HCT116 (cell line): ENCODE results near the gene PACRGL. TPM values are rescaled to one million over a fixed set of nuclear protein-coding genes. Genes with fewer than 3 reads are reported as not detected.
A peak's percentile ranks its signal among the peaks of the same experiment; 100 is the strongest.

Experiments
- ATAC-seq: fragments of 200-7000 bp; cut with Tn5 transposase; 2 replicates; pipeline ENCODE4 v1.9.1; 2020; ENCODE audit warnings: mild to moderate bottlenecking, moderate library complexity
- Bru-seq: library from RNA; stranded (reverse); fragments of 400-500 nt; gene quantifications from one replicate; lab custom pipeline; 2021; lab: Mats Ljungman, UMichigan
- BruChase-seq, 2 experiments: library from RNA; stranded (reverse); fragments of 400-500 nt; gene quantifications; one replicate each; lab custom pipeline; 2021; lab: Mats Ljungman, UMichigan
- BruUV-seq: library from RNA; stranded (reverse); fragments of 400-500 nt; replicated peaks from 2 replicates; lab custom pipeline; 2021; lab: Mats Ljungman, UMichigan
- CTCF ChIA-PET: fragments of 300-600 bp; sonication (Branson Sonifier 250); formaldehyde crosslinking; loops from one replicate; lab custom pipeline; 2021; ENCODE audit warnings: antibody characterized with exemption; lab: Charles Lee
- POLR2A ChIA-PET: fragments of 300-600, 350-600 bp; sonication (Branson Sonifier 250); formaldehyde crosslinking; loops from one replicate; lab custom pipeline; 2021; ENCODE audit warnings: antibody characterized with exemption; lab: Charles Lee
- RAD21 ChIA-PET, 2 experiments: fragments of 300-600 bp; sonication (Branson Sonifier 250); formaldehyde crosslinking; loops; one replicate each; lab custom pipeline; 2023; ENCODE audit warnings: low total read pairs in 2 of 2; ENCODE audit not compliant: uncharacterized antibody in 2 of 2, unreplicated experiment in 2 of 2, low non-redundant PET in 1 of 2; lab: Charles Lee
- DNase-seq: peaks from one replicate; pipeline ENCODE4 v3.0.0-alpha.2; 2010; ENCODE audit warnings: low read depth, low spot score
- H2AFZ ChIP-seq: fragments of 200-600 bp; shearing (Covaris generic), sonication (generic); 2 replicates; pipeline ENCODE4 v1.6.1; 2017; ENCODE audit warnings: low read depth, mixed run types, mixed read lengths, antibody characterized with exemption, low read length; ENCODE audit not compliant: poor library complexity, severe bottlenecking
- H3K27ac ChIP-seq: 2 replicates; pipeline ENCODE4 v1.5.1; 2012; ENCODE audit warnings: low read depth, low read length
- H3K27me3 ChIP-seq: fragments of 200-600 bp; sonication (generic); 2 replicates; pipeline ENCODE4 v1.6.1; 2016; ENCODE audit warnings: mixed run types, low read length, mixed read lengths; ENCODE audit not compliant: insufficient read depth
- H3K36me3 ChIP-seq, 2 experiments: fragments of 200-500 bp in 1 of 2; fragments of 200-600 bp in 1 of 2; sonication (Bioruptor generic) in 1 of 2; sonication (generic) in 1 of 2; 2 replicates each; pipeline versions ENCODE4 v1.5.1 to v1.6.1; 2014 to 2016; ENCODE audit warnings: low read length in 2 of 2, inconsistent platforms in 1 of 2, mixed read lengths in 1 of 2, mixed run types in 1 of 2; ENCODE audit not compliant: insufficient read depth in 2 of 2, control insufficient read depth in 1 of 2
- H3K4me1 ChIP-seq, 2 experiments: fragments of 200-600 bp in 1 of 2; sonication (generic) in 1 of 2; 2 replicates each; pipeline versions ENCODE4 v1.5.1 to v1.6.1; 2012 to 2017; ENCODE audit warnings: low read length in 2 of 2, inconsistent platforms in 1 of 2, mild to moderate bottlenecking in 1 of 2, mixed read lengths in 1 of 2, mixed run types in 1 of 2, moderate library complexity in 1 of 2; ENCODE audit not compliant: insufficient read depth in 2 of 2, control insufficient read depth in 1 of 2
- H3K4me2 ChIP-seq: fragments of 200-600 bp; sonication (generic); 2 replicates; pipeline ENCODE4 v1.6.1; 2017; ENCODE audit warnings: mixed run types, low read length, mixed read lengths
- H3K4me3 ChIP-seq, 2 experiments: fragments of 200-600 bp in 1 of 2; sonication (generic) in 1 of 2; replicated peaks in 1 of 2; 2 replicates each; pipeline ENCODE4 v1.5.1; 2011 to 2016; ENCODE audit warnings: low read length in 2 of 2, control low read depth in 1 of 2, low read depth in 1 of 2, mild to moderate bottlenecking in 1 of 2, mixed read lengths in 1 of 2, mixed run types in 1 of 2
- H3K79me2 ChIP-seq: fragments of 200-600 bp; sonication (generic); 2 replicates; pipeline ENCODE4 v1.6.1; 2017; ENCODE audit warnings: mild to moderate bottlenecking, mixed run types, low read length, moderate library complexity, mixed read lengths; ENCODE audit not compliant: insufficient read depth
- H3K9ac ChIP-seq: fragments of 200-600 bp; sonication (generic); 2 replicates; pipeline ENCODE4 v1.6.1; 2016; ENCODE audit warnings: low read length, mixed read lengths
- H3K9me2 ChIP-seq: fragments of 200-600 bp; sonication (generic), shearing (Covaris generic); 2 replicates; pipeline ENCODE4 v1.6.1; 2017; ENCODE audit warnings: mixed run types, mild to moderate bottlenecking, moderate library complexity; ENCODE audit not compliant: insufficient read depth
- H3K9me3 ChIP-seq, 2 experiments: fragments of 200-500 bp in 1 of 2; fragments of 200-600 bp in 1 of 2; sonication (Bioruptor generic) in 1 of 2; sonication (generic) in 1 of 2; 2 replicates each; pipeline ENCODE4 v1.6.1; 2014 to 2017; ENCODE audit warnings: low read length in 2 of 2, mixed read lengths in 2 of 2, inconsistent platforms in 1 of 2, low read depth in 1 of 2, mild to moderate bottlenecking in 1 of 2, mixed run types in 1 of 2, moderate library complexity in 1 of 2; ENCODE audit not compliant: control insufficient read depth in 1 of 2, insufficient read depth in 1 of 2
- H4K20me1 ChIP-seq: fragments of 200-600 bp; sonication (generic), shearing (Covaris generic); 2 replicates; pipeline ENCODE4 v1.6.1; 2017; ENCODE audit warnings: mixed run types, mild to moderate bottlenecking, moderate library complexity; ENCODE audit not compliant: insufficient read depth
- CBX3 ChIP-seq: IDR thresholded peaks from 2 replicates; pipeline ENCODE4 v1.6.1; 2012; ENCODE audit warnings: low read depth
- CEBPB ChIP-seq: IDR thresholded peaks from 2 replicates; pipeline ENCODE4 v1.6.1; 2012; ENCODE audit warnings: low read depth
- EGR1 ChIP-seq: IDR thresholded peaks from 2 replicates; pipeline ENCODE4 v1.6.1; 2012; ENCODE audit warnings: low read depth
- ELF1 ChIP-seq: IDR thresholded peaks from 2 replicates; pipeline ENCODE4 v1.6.1; 2012; ENCODE audit warnings: low read depth, borderline replicate concordance
- EZH2 ChIP-seq: fragments of 200-600 bp; sonication (generic); IDR thresholded peaks from 2 replicates; pipeline ENCODE4 v1.6.1; 2017; ENCODE audit warnings: antibody characterized with exemption, mixed run types
- EZH2phosphoT487 ChIP-seq: fragments of 200-600 bp; IDR thresholded peaks from 2 replicates; pipeline ENCODE4 v1.6.1; 2018; ENCODE audit warnings: antibody characterized with exemption, borderline replicate concordance
- FOSL1 ChIP-seq: IDR thresholded peaks from 2 replicates; pipeline ENCODE4 v1.6.1; 2012; ENCODE audit warnings: low read depth
- JUND ChIP-seq: IDR thresholded peaks from 2 replicates; pipeline ENCODE4 v1.6.1; 2012
- POLR2A ChIP-seq: IDR thresholded peaks from 2 replicates; pipeline ENCODE4 v1.7.0; 2011; ENCODE audit warnings: borderline replicate concordance; ENCODE audit not compliant: insufficient read depth, insufficient read length; ENCODE audit errors: extremely low read depth
- POLR2AphosphoS5 ChIP-seq: IDR thresholded peaks from 2 replicates; pipeline ENCODE4 v1.6.1; 2011; ENCODE audit warnings: mild to moderate bottlenecking, low read depth, low read length, moderate library complexity
- SIN3A ChIP-seq: IDR thresholded peaks from 2 replicates; pipeline ENCODE4 v1.6.1; 2012; ENCODE audit warnings: low read depth
- SP1 ChIP-seq: IDR thresholded peaks from 2 replicates; pipeline ENCODE4 v1.6.1; 2012; ENCODE audit warnings: low read depth
- SRF ChIP-seq: IDR thresholded peaks from 2 replicates; pipeline ENCODE4 v1.6.1; 2012; ENCODE audit warnings: low read depth
- TCF7L2 ChIP-seq: IDR thresholded peaks from 2 replicates; pipeline ENCODE4 v1.7.0; 2011; ENCODE audit warnings: borderline replicate concordance, inconsistent platforms; ENCODE audit not compliant: insufficient read depth, insufficient read length; ENCODE audit errors: extremely low read depth
- YY1 ChIP-seq: IDR thresholded peaks from 2 replicates; pipeline ENCODE4 v1.6.1; 2011; ENCODE audit warnings: low read length, low read depth, moderate library complexity, mild to moderate bottlenecking; ENCODE audit not compliant: insufficient replicate concordance; ENCODE audit errors: extremely low read depth
- ZFX ChIP-seq: fragments of 450-650 bp; IDR thresholded peaks from 2 replicates; pipeline ENCODE4 v1.6.1; 2017
- intact Hi-C: fragments of 100-400 bp; cut with micrococcal nuclease; formaldehyde crosslinking; loops from 2 replicates; pipeline ENCODE4 v1.10.0; 2022
- long read RNA-seq: library from polyadenylated mRNA; unstranded; transcript quantifications from one replicate; pipeline ENCODE4 v2.0.0, GENCODE V29; 2021; ENCODE audit not compliant: unreplicated experiment
- polyA plus RNA-seq: library from polyadenylated mRNA; unstranded; fragments of >200 nt; gene quantifications from 2 replicates; pipeline ENCODE4 v1.2.1, GENCODE V29; 2012; ENCODE audit warnings: missing spikeins
- total RNA-seq: library from RNA; stranded (reverse); gene quantifications from one replicate; pipeline ENCODE4 v1.2.1, GENCODE V29; 2021; ENCODE audit not compliant: unreplicated experiment
- TF ChIP-seq, protein P1 (sequence below): IDR thresholded peaks from 2 replicates; pipeline ENCODE4 v1.6.1; 2012
- TF ChIP-seq, protein P2 (sequence below): IDR thresholded peaks from 2 replicates; pipeline ENCODE4 v1.6.1; 2012

Gene PACRGL
- total RNA-seq (26.4 TPM), Bru-seq, nascent RNA (percentile 78 among the genes with signal in this experiment), BruChase-seq, experiment 1, labeled RNA remaining after a 6-hour chase (percentile 75 among the genes with signal in this experiment), BruChase-seq, experiment 2, labeled RNA remaining after a 2-hour chase (percentile 85 among the genes with signal in this experiment)
- 11.1 and 17.0 TPM in 2 replicates for polyA plus RNA-seq
- long read RNA-seq, partial matches to known transcripts, result 0 of 7 reads
- long read RNA-seq, other reads (novel, unspliced or antisense), result 5 of 7 reads

GRCh38 chr4:20700007-20700761 lies at the start of gene PACRGL:
PACRGL (plus strand) TSS chr4:20700458; CDS start chr4:20704482, 4,024 bp downstream.
- Histone ChIP-seq H3K36me3 (peaks cover 4 to 5% of the 10 kb centered on the region in 2 experiments; a peak in 2 of 4 replicates), H3K27ac (peak within 1 kb of the TSS; percentile 26), H3K4me1 (peaks cover 8 to 17% of the 10 kb centered on the region in 2 experiments; a peak in 3 of 4 replicates), H3K27me3 (no peaks in the 10 kb centered on the region), H3K79me2 (peaks cover 38% of the 10 kb centered on the region), H3K9me2 (no peaks in the 10 kb centered on the region), H3K4me3 (peak within 1 kb of the TSS; percentile 79 to 87), H4K20me1 (no peaks in the 10 kb centered on the region), H3K4me2 (peak within 1 kb of the TSS; percentile 88), H3K9ac (peak within 1 kb of the TSS; percentile 78), H2AFZ (peak within 1 kb of the TSS; percentile 94), H3K9me3 (no peaks in the 10 kb centered on the region)
- ChIA-PET CTCF (no interaction called here), POLR2A (interaction anchor here (1.5 kb wide), 1 partner anchor 9 kb away, joined by 4 read pairs; no protein-coding TSS in a partner anchor), RAD21 (no interaction called here)
- peak; percentile 99 for ATAC-seq
- intact Hi-C loops, result no loop called here
- peak; percentile 88 for DNase-seq
- TF ChIP-seq CEBPB (no peak), SIN3A (peak; percentile 70; the same call in 1 of the 2 replicates), JUND (no peak), EZH2 (no peak), POLR2A (peak; percentile 67), EGR1 (peak; percentile 25; the same call in 1 of the 2 replicates), FOSL1 (no peak), CBX3 (no peak), SP1 (peak; percentile 67), TCF7L2 (peak; percentile 65), EZH2phosphoT487 (no peak), SRF (peak; percentile 57; the same call in 1 of the 2 replicates), POLR2AphosphoS5 (peak; percentile 91), YY1 (peak; percentile 34), ZFX (no peak), ELF1 (no peak; the same call in 1 of the 2 replicates)
- TF ChIP-seq, protein P1, sequence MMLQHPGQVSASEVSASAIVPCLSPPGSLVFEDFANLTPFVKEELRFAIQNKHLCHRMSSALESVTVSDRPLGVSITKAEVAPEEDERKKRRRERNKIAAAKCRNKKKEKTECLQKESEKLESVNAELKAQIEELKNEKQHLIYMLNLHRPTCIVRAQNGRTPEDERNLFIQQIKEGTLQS, result no peak
- TF ChIP-seq, protein P2, sequence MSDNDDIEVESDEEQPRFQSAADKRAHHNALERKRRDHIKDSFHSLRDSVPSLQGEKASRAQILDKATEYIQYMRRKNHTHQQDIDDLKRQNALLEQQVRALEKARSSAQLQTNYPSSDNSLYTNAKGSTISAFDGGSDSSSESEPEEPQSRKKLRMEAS, result peak; percentile 98
- no TSS peak for BruUV-seq
